HEK293 (cell line): ENCODE data around the gene GRAMD1C.

Source experiments
- CTCF ChIA-PET: fragments of 350-600 bp; formaldehyde crosslinking; extraction: SDS; loops from one replicate; lab custom pipeline; 2021; ENCODE audit warnings: antibody characterized with exemption; lab: Yijun Ruan, JAX
- POLR2A ChIA-PET: fragments of 300-600 bp; formaldehyde crosslinking; extraction: SDS; loops from one replicate; lab custom pipeline; 2020; ENCODE audit warnings: antibody characterized with exemption, inconsistent platforms; lab: Yijun Ruan, JAX
- H3K27ac ChIP-seq: fragments of 200-500 bp; sonication (Bioruptor generic); 2 replicates; pipeline ENCODE4 v1.5.1; 2014; ENCODE audit warnings: low read depth, low read length, control low read depth, inconsistent platforms; ENCODE audit errors: extremely low read depth
- H3K36me3 ChIP-seq, 2 experiments: fragments of 200-500 bp in 1 of 2; sonication (Bioruptor generic) in 1 of 2; 1 replicate in 1 of 2; 2 replicates in 1 of 2; pipeline ENCODE4 v1.5.1; 2014 to 2017; ENCODE audit warnings: inconsistent platforms in 2 of 2, low read length in 2 of 2; ENCODE audit not compliant: control insufficient read depth in 2 of 2, insufficient read depth in 1 of 2
- H3K4me1 ChIP-seq: fragments of 200-500 bp; sonication (Bioruptor generic); 2 replicates; pipeline ENCODE4 v1.5.1; 2014; ENCODE audit warnings: mild to moderate bottlenecking, low read length, inconsistent platforms; ENCODE audit not compliant: control insufficient read depth, insufficient read depth
- H3K4me3 ChIP-seq: 2 replicates; pipeline ENCODE4 v1.5.1; 2011; ENCODE audit warnings: low read depth, mild to moderate bottlenecking, control low read depth, low read length, moderate library complexity
- H3K9me3 ChIP-seq: fragments of 200-500 bp; sonication (Bioruptor generic); 2 replicates; pipeline ENCODE4 v1.5.1; 2014; ENCODE audit warnings: low read depth, low read length, inconsistent platforms; ENCODE audit not compliant: control insufficient read depth, insufficient read depth
- GLIS2 ChIP-seq: fragments of 450-650 bp; formaldehyde crosslinking; IDR thresholded peaks from 2 replicates; pipeline ENCODE4 v1.5.1; 2016; ENCODE audit warnings: missing biosample characterization, missing genetic modification characterization
- KLF1 ChIP-seq: fragments of 450-650 bp; formaldehyde crosslinking; IDR thresholded peaks from 2 replicates; pipeline ENCODE4 v1.5.1; 2016; ENCODE audit warnings: missing biosample characterization, missing genetic modification characterization
- MEIS1 ChIP-seq: sonication (generic); formaldehyde crosslinking; IDR thresholded peaks from 2 replicates; pipeline ENCODE4 v1.8.1; 2022; ENCODE audit warnings: missing genetic modification reagents, mild to moderate bottlenecking, borderline replicate concordance
- MZF1 ChIP-seq: fragments of 450-650 bp; formaldehyde crosslinking; IDR thresholded peaks from 2 replicates; pipeline ENCODE4 v1.5.1; 2017; ENCODE audit warnings: missing biosample characterization, missing genetic modification characterization, borderline replicate concordance
- TSHZ1 ChIP-seq: fragments of 450-650 bp; formaldehyde crosslinking; IDR thresholded peaks from 2 replicates; pipeline ENCODE4 v1.5.1; 2016; ENCODE audit warnings: missing biosample characterization, missing genetic modification characterization, borderline replicate concordance
- YY1 ChIP-seq: fragments of 450-650 bp; formaldehyde crosslinking; IDR thresholded peaks from 2 replicates; pipeline ENCODE4 v1.5.1; 2018; ENCODE audit warnings: missing biosample characterization, missing genetic modification characterization
- ZBTB48 ChIP-seq: fragments of 450-650 bp; formaldehyde crosslinking; IDR thresholded peaks from 2 replicates; pipeline ENCODE4 v1.5.1; 2016; ENCODE audit warnings: missing biosample characterization, missing genetic modification characterization
- ZNF175 ChIP-seq: fragments of 450-650 bp; formaldehyde crosslinking; IDR thresholded peaks from 2 replicates; pipeline ENCODE4 v1.5.1; 2016; ENCODE audit warnings: missing biosample characterization, missing genetic modification characterization
- ZNF266 ChIP-seq: fragments of 450-650 bp; formaldehyde crosslinking; IDR thresholded peaks from 2 replicates; pipeline ENCODE4 v1.5.1; 2016; ENCODE audit warnings: missing biosample characterization, missing genetic modification characterization, low read depth
- ZNF280D ChIP-seq: fragments of 450-650 bp; formaldehyde crosslinking; IDR thresholded peaks from 2 replicates; pipeline ENCODE4 v1.5.1; 2016; ENCODE audit warnings: missing biosample characterization, missing genetic modification characterization
- ZNF501 ChIP-seq: fragments of 450-650 bp; formaldehyde crosslinking; IDR thresholded peaks from 2 replicates; pipeline ENCODE4 v1.5.1; 2016; ENCODE audit warnings: missing biosample characterization, missing genetic modification characterization
- ZNF529 ChIP-seq: fragments of 450-650 bp; formaldehyde crosslinking; IDR thresholded peaks from 2 replicates; pipeline ENCODE4 v1.5.1; 2017; ENCODE audit warnings: missing genetic modification characterization, missing biosample characterization; ENCODE audit not compliant: insufficient replicate concordance
- ZNF596 ChIP-seq: fragments of 450-650 bp; IDR thresholded peaks from 2 replicates; pipeline ENCODE4 v1.5.0; 2018; ENCODE audit warnings: missing biosample characterization, mild to moderate bottlenecking, missing genetic modification characterization, moderate library complexity
- ZNF645 ChIP-seq: fragments of 450-650 bp; formaldehyde crosslinking; IDR thresholded peaks from 2 replicates; pipeline ENCODE4; 2016; ENCODE audit warnings: missing biosample characterization, missing genetic modification characterization
- ZNF658 ChIP-seq: fragments of 450-650 bp; formaldehyde crosslinking; IDR thresholded peaks from 2 replicates; pipeline ENCODE4; 2016; ENCODE audit warnings: missing biosample characterization, missing genetic modification characterization

GRAMD1C gene

GRCh38 chr3:113825090-113825489 lies 13.5 kb upstream of the GRAMD1C start:
- no peak overlapping the region for H3K4me3 ChIP-seq
- POLR2A ChIA-PET, result no interaction called here
- no peaks in the 10 kb centered on the region for H3K4me1 ChIP-seq
- no peaks in the 10 kb centered on the region for H3K9me3 ChIP-seq
- H3K36me3 ChIP-seq, result no peaks in the 10 kb centered on the region
- TF ChIP-seq TSHZ1 (tag by site-specific recombination) (peak; percentile 85; the same call in 1 of the 2 replicates), ZBTB48 (tag by site-specific recombination) (no peak)
- CTCF ChIA-PET, result interaction anchor here (0.6 to 1.6 kb wide), 7 partner anchors 9 to 684 kb away, joined by 3 to 7 read pairs (median 3); partner anchors contain the start of gene GRAMD1C
- H3K27ac ChIP-seq, result no peak overlapping the region

GRCh38 chr3:113828600-113828999 lies 10.0 kb upstream of the GRAMD1C start:
- POLR2A ChIA-PET, result no interaction called here
- Histone ChIP-seq H3K9me3 (no peaks in the 10 kb centered on the region), H3K27ac (no peak overlapping the region), H3K4me3 (no peak overlapping the region), H3K36me3 (no peaks in the 10 kb centered on the region), H3K4me1 (no peaks in the 10 kb centered on the region)
- TF ChIP-seq ZNF175 (no peak), MZF1 (tag by site-specific recombination) (no peak), MEIS1 (CRISPR knock-in tag) (no peak), ZNF501 (tag by site-specific recombination) (no peak), ZNF645 (tag by site-specific recombination) (no peak), ZNF596 (tag by site-specific recombination) (no peak), ZNF280D (no peak), YY1 (tag by site-specific recombination) (no peak), KLF1 (tag by site-specific recombination) (no peak), GLIS2 (no peak), ZNF529 (tag by site-specific recombination) (no peak), ZNF658 (tag by site-specific recombination) (no peak), ZNF266 (tag by site-specific recombination) (no peak)
- CTCF ChIA-PET, result no interaction called here
